ENCODE results near the gene NR1I3.
A peak's percentile ranks its signal among the peaks of the same experiment; 100 is the strongest.
"Not testable (repeated sequence)": the region's sequence is repeated elsewhere in the genome, so short reads cannot be mapped to it uniquely, and the experiment has no call there.

The NR1I3 gene

GRCh38 chr1:161250829-161251228 lies 12.8 kb upstream of the NR1I3 start:
- DNase-seq (ENCODE audit: low read depth, low spot score): no peak

- not testable (repeated sequence) for DNase-seq (ENCODE audit: low read depth, low spot score)
Observed at GRCh38 chr1:161250100-161250499, 12.1 kb upstream of the NR1I3 start.

GRCh38 chr1:161244888-161245287 lies 6.9 kb upstream of the NR1I3 start:
- no peak for DNase-seq (ENCODE audit: low read depth, low spot score)

GRCh38 chr1:161242313-161242712 lies 4.3 kb upstream of the NR1I3 start:
- no peak for DNase-seq (ENCODE audit: low read depth, low spot score)

GRCh38 chr1:161241682-161242081 lies 3.7 kb upstream of the NR1I3 start:
- DNase-seq (ENCODE audit: low read depth, low spot score): no peak

GRCh38 chr1:161235957-161236775 lies 1.8 kb downstream of the NR1I3 start:
- DNase-seq (ENCODE audit: low read depth, low spot score): no peak

GRCh38 chr1:161233102-161233501 lies 4.9 kb downstream of the NR1I3 start:
- DNase-seq (ENCODE audit: low read depth, low spot score): no peak

- no peak for DNase-seq (ENCODE audit: low read depth, low spot score)
Observed at GRCh38 chr1:161230762-161231161, 7.2 kb downstream of the NR1I3 start.

- no peak for DNase-seq (ENCODE audit: low read depth, low spot score)
Observed at GRCh38 chr1:161229896-161230295, 8.1 kb downstream of the NR1I3 start.

- DNase-seq (ENCODE audit: low read depth, low spot score): no peak
Observed at GRCh38 chr1:161228032-161228431, 10.0 kb downstream of the NR1I3 start.

- peak; percentile 82 for DNase-seq (ENCODE audit: low read depth, low spot score)
Observed at GRCh38 chr1:161227196-161227871, 10.7 kb downstream of the NR1I3 start.

- DNase-seq (ENCODE audit: low read depth, low spot score): no peak
Observed at GRCh38 chr1:161226759-161227158, 11.2 kb downstream of the NR1I3 start.

- DNase-seq (ENCODE audit: low read depth, low spot score): no peak
Observed at GRCh38 chr1:161226320-161226711, 11.7 kb downstream of the NR1I3 start.

GRCh38 chr1:161225534-161226319 lies 12.3 kb downstream of the NR1I3 start, which contains the start of gene TOMM40L:
Gene TOMM40L, plus strand, starts transcription at chr1:161226060. Its CDS starts 430 bp downstream, at chr1:161226490.
- peak; percentile 98 for DNase-seq (ENCODE audit: low read depth, low spot score)

GRCh38 chr1:161225178-161225533 lies 12.8 kb downstream of the NR1I3 start:
- DNase-seq (ENCODE audit: low read depth, low spot score): no peak

- DNase-seq (ENCODE audit: low read depth, low spot score): not testable (repeated sequence)
Observed at GRCh38 chr1:161224695-161225087, 13.3 kb downstream of the NR1I3 start.

- no peak for DNase-seq (ENCODE audit: low read depth, low spot score)
Observed at GRCh38 chr1:161223805-161224694, 14.0 kb downstream of the NR1I3 start.

- DNase-seq (ENCODE audit: low read depth, low spot score): no peak
Observed at GRCh38 chr1:161222175-161223019, 15.6 kb downstream of the NR1I3 start.

- DNase-seq (ENCODE audit: low read depth, low spot score): no peak
Observed at GRCh38 chr1:161220002-161220401, 18.0 kb downstream of the NR1I3 start.

Data from astrocyte of the hippocampus (primary cell).